Left colon (tissue), 2 donors: ENCODE results near the gene TSPAN12. TPM values are rescaled to one million over a fixed set of nuclear protein-coding genes. Genes with fewer than 3 reads are reported as not detected.
"Not testable (repeated sequence)": the region's sequence is repeated elsewhere in the genome, so short reads cannot be mapped to it uniquely, and the experiment has no call there.

Experiments
- ATAC-seq: fragments of 200-7000 bp; cut with Tn5 transposase; one replicate; pipeline ENCODE4 v1.9.1; 2020; ENCODE audit warnings: mild to moderate bottlenecking, moderate library complexity
- DNase-seq, 2 donors: peaks; one replicate each; pipeline ENCODE4 v3.0.0-alpha.2; 2020
- intact Hi-C, 2 donors: fragments of 100-400 bp; cut with DNase I in 1 of 2; cut with micrococcal nuclease in 1 of 2; formaldehyde crosslinking; loops; one replicate each; pipeline versions ENCODE4 v1.11.2 to v1.14.0; 2022; cut with DNase I, micrococcal nuclease
- total RNA-seq, 2 donors: library from RNA; stranded (reverse); fragmentation: NEBNext Ultra II Directional; extraction: Animal tissue kit (Norgen Biotek cat#: 25700); gene quantifications; one replicate each; pipeline ENCODE4 v1.2.1, GENCODE V29; 2021
- donor health status: DM: no; HTN: no; CAD: no.
- donor health status: DM: yes; HTN: yes; CAD: no.

The TSPAN12 gene
- total RNA-seq, 2 donors from 2014 or later: 30.3 to 32.1 TPM

DNA sequence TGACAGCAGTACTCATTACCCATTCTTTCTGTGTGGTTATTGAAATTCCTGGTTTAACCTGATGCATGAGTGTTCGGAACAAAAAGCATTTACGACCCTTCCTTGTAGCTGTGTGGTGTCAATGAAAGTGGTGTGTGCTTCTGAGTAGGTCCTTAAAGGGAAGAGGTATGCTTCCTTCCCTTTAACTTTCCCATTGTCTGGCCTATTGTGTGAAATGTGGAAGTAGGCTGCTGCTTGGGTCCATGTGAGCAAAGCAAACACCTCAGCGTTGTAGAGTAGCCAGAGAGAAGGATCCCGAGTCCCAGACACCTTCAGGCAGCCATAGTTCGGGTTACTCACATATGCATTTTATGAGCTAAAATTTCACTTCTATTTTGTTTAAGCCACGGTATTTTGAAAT is 74.7 kb downstream of the TSPAN12 start:
- DNase-seq (no peak), ATAC-seq (no peak)
- intact Hi-C loops: no loop called here

DNA sequence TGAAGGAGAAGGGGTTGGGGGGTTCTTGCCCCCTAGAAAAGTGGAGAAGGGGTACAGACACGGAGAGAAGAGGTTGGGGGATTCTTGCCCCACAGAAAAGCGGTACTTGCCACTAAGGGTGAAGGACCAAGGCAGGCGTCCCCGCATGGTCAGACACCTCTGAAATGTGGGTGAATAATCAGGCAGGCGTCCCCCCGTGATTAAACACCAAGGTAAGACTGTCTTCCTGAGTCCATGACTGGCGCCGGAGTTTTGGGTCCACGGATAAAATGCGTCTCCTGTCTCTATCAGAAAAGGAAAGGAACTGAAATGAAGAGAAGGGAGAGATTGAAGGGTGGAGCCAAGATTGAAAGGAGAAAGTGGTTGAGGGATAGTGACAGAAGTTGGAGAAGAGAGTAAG is 76.0 kb downstream of the TSPAN12 start:
- DNase-seq, ATAC-seq, intact Hi-C loops: not testable (repeated sequence)

DNA sequence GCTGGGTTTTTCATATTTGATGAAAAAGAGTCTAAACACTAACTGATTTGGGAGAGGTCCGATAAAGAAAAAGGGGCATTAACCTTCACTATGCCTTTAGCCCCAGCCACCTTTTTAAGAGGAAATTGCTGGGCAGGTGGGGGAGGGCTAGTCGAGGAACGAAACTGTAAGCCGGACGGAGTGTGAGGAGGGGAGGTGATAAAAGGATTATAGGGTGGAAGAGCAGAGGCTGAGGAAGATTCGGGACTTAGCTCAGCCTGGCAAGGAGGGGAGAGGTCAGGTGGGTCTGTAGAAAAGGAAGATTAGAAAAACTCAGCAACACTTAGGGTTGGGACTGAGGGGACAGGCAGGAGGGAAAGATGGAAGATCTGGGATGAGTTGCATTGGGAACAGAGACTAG is 77.0 kb downstream of the TSPAN12 start:
- DNase-seq: no peak
- intact Hi-C loops: no loop called here
- no peak for ATAC-seq

DNA sequence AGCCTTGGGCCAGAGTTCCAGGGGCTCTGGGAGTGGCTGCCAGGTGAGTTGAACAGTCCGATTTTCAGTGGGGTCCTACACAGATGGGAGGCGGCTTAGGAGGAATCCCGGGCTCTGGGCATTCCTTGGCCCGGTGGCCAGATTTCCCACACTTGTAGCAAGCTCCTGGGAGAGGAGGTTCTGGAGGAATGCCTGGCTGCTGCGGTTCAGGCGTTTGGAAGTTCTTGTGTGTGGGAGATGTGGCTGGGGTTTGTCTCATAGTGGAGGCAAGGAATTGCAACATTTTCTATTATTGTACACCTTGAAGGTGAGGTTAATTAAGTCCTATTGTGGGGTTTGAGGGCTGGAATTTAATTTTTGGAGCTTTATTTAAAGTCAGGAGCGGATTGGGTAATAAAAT is 77.5 kb downstream of the TSPAN12 start:
- ATAC-seq, DNase-seq, intact Hi-C loops: not testable (repeated sequence)

DNA sequence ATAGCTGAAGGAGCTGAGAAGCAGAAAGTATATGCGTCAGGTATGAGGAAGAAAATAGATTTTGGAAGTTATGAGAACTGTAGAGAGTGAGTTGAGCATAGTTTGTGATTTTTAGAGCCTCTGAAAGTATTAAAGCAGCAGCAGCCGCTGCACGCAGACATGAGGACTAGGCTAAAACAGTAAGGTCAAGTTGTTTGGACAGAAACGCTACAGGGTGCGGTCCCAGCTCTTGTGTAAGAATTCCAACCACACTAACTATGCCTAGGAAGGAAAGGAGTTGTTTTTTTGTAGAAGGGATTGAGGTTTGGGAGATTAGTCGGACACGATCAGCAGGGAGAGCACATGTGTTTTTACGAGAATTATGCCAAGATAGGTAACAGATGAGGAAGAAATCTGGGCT is 78.9 kb downstream of the TSPAN12 start:
- ATAC-seq, DNase-seq, intact Hi-C loops: not testable (repeated sequence)

DNA sequence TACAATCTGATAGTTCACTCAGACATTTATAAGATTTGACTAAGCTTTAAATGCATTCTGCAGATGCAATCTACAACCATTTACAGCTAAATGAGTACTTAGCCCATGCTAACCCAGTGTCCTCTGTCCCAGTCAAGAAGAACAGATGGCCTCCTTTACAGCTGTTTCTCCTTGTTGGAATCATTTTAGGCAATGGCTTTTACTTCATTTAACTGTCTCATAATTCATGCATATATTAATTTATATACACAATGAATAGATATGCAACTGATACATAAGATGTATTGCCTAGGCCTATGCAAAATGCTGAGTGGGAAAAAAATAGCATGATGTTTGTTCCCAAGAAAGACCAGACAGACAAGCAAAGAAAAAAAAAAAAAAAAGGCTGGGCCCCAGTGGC is 82.2 kb downstream of the TSPAN12 start:
- ATAC-seq: no peak

DNA sequence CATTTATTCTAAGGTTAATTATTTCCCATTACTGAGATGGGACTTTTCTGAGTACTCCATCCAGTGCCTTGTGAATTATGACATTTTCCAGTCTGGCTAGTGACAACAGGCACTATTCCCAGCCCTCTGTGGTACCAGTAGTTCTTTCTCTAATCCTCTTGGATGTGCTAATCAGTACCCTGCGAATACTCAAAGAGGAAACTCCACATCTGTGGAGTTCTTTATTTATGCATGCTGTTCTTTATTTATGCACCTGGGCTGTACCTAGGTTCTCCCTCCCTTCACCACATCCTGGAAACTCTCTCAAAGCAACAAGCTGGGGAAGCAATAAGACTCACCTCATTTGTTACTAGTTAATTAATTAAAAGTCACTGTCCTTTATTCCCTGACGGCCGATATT is 83.5 kb downstream of the TSPAN12 start:
- no peak for DNase-seq
- intact Hi-C loops: no loop called here
- ATAC-seq: no peak

More for the DNA sequence above, 82.2 kb downstream of the TSPAN12 start:
- DNase-seq: no peak
- intact Hi-C loops: no loop called here

DNA sequence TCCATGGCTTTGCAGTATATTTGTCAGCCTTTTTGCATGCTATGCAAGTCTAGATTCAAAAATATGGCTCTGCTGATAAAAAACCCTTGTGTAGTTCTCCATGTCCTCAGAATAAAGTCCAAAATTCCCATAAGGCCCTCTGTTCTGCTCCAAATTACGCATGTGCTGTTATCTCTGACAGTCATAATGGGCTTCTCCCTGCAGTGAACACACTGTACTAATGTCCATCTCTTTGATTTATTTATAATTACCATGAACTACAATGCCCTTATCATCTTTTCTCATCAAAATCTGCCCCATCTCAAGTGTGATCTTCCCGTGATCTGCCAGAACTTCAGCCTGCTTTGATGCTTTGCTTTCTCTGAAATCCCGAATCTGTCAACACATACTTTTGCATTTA is 87.7 kb downstream of the TSPAN12 start:
- intact Hi-C loops: no loop called here
- DNase-seq (no peak), ATAC-seq (no peak)

DNA sequence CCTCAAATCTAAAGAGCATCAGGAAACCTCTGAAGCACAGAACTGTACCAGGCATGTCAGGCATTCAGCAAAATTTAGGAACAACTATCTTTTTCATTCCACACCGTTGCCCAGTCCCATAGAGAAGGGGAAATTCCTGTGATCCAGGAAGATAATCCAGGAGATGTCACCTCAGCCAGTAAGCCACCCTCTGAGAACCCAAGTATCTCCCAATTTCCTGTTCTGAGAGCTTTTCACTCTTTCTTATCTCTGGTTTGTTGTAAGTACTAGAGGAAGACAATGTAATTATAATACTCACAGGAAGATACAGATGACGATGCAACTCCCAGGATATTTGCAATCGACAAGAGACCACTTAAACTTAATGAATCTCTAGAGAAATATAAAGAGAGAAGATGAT is 97.1 kb downstream of the TSPAN12 start:
- intact Hi-C loops: no loop called here
- ATAC-seq (no peak), DNase-seq (no peak)

DNA sequence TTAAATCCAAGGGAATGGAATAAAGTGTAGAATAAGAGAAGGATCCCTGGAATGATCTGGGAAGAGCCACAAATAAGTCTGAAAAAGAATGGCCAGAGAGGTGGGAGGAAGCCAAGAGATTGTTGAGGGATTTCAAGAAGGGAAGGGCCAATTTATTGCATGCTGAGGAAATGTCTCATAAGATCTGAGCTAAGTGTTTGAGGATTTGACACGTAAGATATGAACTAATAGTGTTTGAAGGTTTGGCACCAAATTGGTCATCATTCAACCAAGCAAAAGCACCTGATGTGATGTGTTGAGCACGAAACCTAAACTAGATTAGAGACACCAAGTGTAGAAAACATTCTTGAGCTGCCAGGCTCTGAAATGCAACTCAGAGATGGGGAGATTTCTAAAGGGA is 97.9 kb downstream of the TSPAN12 start:
- intact Hi-C loops: no loop called here
- ATAC-seq: no peak
- no peak for DNase-seq

DNA sequence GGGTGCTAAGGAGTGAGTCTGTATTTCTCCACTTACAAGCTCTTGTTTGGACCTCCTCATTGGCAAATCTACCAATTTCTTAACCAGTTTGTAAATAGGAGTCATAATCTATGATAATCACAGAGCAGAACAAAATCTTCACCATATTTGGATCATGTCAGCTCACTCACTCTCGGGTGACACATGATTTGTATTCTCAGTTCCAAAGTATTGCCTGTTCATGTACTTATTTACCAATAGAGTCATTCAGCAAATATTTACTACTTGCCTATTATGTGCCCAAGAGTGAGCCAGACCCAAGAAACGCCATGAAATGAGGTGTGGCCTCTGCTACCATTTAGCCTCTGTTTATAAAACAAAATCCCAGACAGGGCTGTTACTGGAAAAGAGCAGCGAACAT is 114.8 kb downstream of the TSPAN12 start:
- DNase-seq (no peak), ATAC-seq (no peak)
- intact Hi-C loops: no loop called here

DNA sequence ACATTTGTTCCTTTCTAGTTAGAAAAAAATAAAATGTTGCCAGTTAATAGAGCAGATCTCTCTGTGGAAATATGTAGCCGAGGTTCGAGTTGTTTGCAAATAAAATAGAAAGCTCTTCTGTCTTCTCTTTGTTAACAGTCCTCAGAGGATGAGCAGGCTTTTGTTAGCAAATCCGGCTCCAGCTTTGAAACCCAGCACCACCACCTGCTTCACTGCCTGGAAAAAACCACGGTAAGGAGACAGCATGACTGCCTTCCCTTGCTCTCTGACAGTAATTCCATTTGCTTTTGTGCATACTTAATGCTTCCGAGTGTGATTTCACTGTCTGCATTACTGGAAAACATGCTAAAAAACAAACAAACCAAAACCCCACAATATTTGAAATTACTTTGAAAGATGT is 115.6 kb downstream of the TSPAN12 start:
- intact Hi-C loops: no loop called here
- DNase-seq (no peak), ATAC-seq (no peak)

DNA sequence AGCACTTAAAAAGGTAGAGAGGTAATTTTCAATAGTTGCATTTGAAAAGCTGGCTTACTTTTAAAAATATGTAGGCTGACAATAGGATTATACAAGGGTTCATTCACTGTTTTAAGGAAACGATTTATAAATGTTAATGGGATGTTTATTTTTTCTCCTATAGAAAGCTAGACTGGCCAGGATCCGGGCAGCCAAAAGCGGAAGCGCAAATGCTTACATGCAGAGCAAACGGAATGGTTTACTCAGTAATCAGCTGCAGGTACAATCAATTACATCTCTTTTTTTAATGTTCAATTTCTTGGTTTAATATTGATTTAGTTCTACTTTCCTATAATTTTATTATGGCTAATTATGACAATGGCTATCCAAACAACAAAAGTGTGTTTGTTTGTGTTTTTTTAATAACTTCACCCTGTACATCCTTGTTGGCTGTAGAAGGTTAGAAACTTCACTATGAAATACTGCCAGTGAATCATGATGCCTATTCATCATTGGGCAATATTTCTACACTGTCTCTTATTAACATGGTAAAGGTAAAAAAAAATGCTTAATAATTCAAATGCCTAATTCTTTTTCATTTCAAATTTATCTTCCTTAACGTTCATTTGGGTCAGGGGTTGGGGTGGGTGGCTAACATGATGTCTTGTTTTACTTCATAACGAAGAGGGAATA is 116.4 kb downstream of the TSPAN12 start:
- intact Hi-C loops: no loop called here
- DNase-seq (no peak), ATAC-seq (no peak)

DNA sequence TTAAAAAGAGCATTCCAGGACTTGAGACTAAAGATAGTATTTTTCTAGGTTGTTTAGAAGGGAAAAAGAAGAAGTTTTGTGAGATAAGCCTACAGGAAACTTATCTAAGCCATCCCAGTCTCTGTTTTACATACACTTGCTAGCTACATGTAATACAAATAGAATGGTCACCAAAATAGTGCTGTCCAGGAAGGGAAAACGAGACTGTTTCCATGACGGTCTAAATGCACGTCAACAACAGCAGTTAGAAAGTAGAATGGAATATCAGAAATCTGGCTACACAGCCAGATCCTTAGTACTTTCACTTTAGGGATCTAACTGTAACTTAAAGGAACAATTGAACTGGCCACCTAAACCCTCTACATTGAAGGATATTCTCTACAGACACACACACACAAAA is 117.6 kb downstream of the TSPAN12 start:
- intact Hi-C loops: no loop called here
- ATAC-seq: no peak
- no peak for DNase-seq

DNA sequence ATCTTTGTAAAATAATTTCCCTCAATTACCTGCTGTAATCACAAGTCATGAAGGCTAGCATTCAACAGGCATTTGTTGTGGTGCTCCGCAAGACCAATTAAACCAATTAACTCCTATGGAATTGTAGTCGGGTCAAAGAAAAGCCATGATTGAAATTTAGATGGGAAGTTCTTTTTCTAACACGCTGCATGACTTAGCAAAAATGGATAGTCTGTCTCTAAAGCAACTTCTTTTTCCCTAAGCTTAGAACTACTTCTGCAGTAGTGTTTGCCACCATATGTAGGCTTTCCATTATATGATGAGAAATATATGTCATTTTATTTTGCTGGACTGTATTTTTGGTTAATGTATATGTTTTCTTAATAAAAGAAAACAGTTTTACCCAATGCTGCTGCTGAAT is 119.1 kb downstream of the TSPAN12 start:
- no peak for ATAC-seq
- intact Hi-C loops: no loop called here
- DNase-seq: no peak

Other genes starting within 250 kb of the TSPAN12 start
- gene ING3, start 92.6 kb upstream of the TSPAN12 start, total RNA-seq: 10 to 100 TPM; 13.6 to 15.6 TPM
- 10 to 100 TPM in 1 of 2 donors, 1 to 10 TPM in 1; 3.4 to 15.9 TPM for gene CPED1, start 130.6 kb upstream of the TSPAN12 start, total RNA-seq